ENCODE results near the gene PLEKHA6. TPM values are rescaled to one million over a fixed set of nuclear protein-coding genes. Genes with fewer than 3 reads are reported as not detected.

The PLEKHA6 gene
- total RNA-seq, 1 experiment from 2014 or later = not detected

DNA sequence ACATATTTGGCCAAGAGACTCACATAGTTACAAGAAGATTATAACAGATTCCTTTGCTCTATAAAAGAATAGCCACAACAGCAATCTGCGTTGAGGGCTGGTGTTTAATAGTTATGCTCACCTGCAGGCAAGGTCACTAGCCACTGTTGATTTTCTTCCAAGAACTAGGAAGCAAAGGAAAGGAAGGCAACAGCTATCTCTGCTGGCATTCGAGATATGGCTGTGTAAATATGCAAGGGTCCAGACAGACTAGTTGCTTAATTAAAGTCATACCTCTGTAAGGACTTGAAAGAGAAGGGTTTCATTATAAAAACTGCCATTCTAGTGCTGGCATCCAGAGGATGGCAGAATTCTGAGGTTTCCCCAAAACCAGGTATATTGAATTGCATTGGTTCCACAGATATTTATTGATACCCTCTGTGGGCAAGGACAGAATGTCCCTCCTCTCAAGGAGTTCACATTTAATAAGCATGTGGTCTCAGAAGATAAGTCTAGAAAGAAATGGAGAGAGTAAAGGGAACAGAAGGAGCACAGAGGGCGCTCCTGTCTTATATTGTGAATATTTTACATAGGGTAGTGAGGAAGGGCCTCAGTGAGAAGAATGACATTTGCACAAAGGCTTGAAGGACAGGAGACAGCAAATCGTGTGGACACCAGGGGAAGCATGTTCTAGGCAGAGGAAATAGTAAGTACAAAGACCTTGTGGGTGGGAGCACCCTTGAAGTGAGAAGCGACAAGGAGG, 23.6 kb upstream of the PLEKHA6 start:
- in situ Hi-C loops (cut with HindIII; ENCODE audit: low sequenced_read_pairs) = no loop called here

DNA sequence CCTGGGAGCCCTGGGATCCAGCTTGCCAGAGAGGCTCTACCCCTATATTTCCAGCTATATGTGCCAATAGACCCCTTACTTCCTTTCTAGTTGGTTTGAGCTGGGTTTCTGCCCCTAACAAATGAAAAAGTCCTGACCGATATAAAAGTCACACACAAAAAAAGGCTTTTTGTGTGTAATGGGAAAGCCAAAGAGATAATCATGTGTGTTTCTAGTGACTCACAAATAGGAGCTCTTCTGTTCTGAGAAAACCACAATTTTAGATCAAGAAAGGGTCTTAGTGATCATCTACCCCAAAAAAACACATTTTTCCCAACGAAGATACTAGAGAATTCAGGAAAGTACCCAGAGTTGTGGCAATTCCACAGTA, 23.0 kb upstream of the PLEKHA6 start:
- DNase-seq (ENCODE audit: low spot score) = no peak
- in situ Hi-C loops (cut with HindIII; ENCODE audit: low sequenced_read_pairs) = no loop called here

More for the DNA sequence above, 23.6 kb upstream of the PLEKHA6 start:
- DNase-seq (ENCODE audit: low spot score) = no peak

DNA sequence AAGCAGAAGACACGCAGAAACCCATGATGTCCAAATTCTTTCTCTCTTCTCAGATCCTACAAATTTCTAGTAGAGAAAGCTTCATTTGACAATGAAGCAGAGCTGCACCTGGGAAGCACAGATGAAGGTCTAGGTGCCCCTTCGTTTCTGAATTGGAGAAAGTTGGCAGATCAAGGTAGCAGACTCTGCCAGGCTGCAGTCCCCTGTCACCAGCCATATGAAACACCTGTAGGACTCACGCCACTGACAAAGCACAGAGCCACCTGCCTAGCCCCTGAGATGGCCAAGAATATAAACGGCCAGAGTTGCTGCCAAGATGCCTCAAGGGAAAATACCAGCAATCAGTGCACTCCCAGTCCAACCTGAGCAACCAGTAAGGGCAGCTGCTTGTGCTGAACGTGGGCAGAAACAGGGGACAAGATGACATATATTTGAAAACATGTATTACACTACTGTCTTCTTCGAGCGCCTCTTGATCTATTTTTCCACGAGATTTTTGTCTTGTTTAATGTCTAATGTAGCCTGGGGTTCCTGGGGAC, 20.6 kb upstream of the PLEKHA6 start:
- DNase-seq (ENCODE audit: low spot score) = no peak
- in situ Hi-C loops (cut with HindIII; ENCODE audit: low sequenced_read_pairs) = no loop called here

DNA sequence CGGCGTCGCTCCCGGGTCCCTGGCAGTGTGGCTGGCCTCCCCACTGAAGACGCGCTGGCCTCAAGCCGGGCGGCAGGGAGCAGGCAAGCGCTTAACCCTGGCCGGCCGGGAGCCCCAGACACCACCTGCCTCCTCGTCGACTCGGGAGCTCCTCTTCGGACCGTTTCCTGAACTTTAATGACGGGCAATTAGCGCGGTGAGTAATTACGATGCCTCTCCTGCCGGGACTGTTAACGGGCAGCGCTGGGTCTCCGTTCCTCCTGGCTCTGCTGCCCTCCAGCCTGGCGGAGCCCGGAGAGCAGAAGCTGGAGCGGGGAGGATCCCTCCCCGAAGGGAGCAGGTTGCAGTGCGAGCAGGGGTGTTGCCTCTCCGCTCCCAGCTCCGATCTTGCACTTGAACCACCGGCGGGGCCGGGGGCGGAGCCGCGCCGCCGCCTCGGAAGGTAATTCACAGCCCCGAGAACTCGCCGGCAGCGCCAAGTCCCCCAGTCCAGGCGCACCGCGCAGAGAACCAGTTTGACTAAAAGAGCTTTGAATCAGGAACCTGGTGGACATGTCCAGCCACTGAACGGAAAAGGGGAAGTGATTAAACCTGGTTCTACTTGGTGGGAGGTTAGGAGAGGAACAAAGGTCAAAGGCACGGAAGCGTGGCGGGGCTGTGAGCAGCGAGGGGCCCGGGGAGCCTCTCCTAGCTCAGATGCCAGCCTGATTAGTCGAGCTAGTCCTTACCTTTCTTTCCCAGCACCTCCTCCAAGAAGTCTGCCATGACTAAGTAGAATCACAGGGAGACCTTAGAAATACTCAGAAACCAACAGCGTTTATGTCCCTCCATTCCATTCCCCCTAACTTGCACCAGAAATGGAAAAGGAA, 18.3 kb upstream of the PLEKHA6 start:
- in situ Hi-C loops (cut with HindIII; ENCODE audit: low sequenced_read_pairs) = no loop called here
- DNase-seq (ENCODE audit: low spot score) = peak; percentile 29

DNA sequence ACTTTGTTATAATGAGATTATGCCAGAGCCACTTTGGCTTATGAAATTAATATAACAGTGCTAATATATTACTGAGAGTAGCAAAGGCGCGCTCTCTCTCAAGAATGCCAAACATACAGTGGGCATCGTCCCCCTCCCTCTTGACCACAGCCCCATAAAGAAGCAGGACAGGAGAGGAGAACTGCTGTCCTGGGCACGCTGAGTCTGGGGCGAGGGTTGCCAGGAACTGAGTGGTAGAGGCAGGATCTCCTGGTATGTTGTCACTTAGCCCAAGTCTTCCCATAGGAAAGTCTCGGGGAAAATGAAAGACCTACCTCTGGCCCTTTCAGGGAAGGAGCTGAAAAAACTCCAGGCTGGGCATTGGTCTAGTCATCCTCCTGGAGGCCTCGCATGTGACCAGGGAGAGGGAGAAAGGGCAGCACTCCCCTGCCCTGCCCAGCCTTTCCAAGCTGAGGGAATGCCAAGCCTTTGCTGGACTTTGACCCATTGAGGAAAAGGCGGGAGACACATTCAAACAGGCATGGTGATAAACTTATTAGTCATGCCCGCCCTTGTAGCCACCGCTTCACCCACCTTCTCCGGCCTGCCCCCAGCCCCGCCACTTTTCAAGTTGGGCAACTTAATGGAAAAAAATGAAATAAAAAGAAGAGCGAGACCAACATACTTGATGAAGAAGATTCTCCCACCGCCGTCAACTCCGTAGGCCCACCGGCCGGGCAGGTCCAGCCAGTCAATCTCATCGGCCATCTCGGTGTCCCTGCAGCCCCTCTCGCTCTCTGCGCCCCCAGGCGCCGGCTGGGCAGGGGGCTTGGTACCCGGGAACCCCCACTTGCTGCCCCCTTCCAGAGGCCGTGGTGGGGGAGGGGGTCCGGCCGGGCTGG, 17.4 kb upstream of the PLEKHA6 start:
- peak; percentile 23 for DNase-seq (ENCODE audit: low spot score)
- in situ Hi-C loops (cut with HindIII; ENCODE audit: low sequenced_read_pairs) = no loop called here

DNA sequence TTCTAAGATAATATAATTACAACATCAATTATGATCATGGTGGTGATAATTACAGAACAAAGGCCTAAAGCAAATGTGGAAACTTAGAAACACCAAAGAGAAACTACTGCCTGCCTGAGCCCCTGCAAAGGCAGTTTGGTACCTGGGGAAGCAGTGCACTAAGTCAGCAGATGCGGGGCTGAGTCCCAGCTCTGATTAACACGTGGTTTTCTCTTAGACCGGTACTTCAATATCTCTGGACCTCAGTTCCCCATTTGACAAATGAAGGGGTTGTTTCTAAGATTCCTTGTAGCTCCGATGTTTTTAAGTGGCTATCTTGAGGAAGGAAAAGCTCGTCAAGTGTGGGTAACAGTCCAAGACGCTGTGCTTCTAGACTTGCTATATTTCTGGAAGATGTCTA, 16.7 kb upstream of the PLEKHA6 start:
- in situ Hi-C loops (cut with HindIII; ENCODE audit: low sequenced_read_pairs) = no loop called here
- peak; percentile 27 for DNase-seq (ENCODE audit: low spot score)

DNA sequence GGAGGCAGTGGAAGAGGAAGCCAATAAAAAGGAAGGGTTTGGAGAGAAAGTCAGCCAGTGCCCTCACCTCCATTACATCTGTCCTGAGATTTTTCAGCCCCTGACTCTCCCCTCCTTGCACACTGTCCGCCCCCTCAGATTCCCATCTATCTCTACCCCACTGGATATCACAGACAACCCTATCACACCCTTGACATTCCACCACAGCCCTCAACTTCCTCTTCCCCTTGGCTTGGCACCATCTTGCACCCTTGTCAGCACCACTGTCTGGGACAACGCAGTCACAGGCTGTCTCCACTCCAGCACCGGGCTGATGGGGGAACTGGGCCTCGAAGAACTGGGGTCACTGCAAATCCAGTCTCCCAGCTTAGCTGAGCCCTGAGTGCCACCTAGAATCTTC, 14.2 kb upstream of the PLEKHA6 start:
- in situ Hi-C loops (cut with HindIII; ENCODE audit: low sequenced_read_pairs) = no loop called here
- DNase-seq (ENCODE audit: low spot score) = no peak

DNA sequence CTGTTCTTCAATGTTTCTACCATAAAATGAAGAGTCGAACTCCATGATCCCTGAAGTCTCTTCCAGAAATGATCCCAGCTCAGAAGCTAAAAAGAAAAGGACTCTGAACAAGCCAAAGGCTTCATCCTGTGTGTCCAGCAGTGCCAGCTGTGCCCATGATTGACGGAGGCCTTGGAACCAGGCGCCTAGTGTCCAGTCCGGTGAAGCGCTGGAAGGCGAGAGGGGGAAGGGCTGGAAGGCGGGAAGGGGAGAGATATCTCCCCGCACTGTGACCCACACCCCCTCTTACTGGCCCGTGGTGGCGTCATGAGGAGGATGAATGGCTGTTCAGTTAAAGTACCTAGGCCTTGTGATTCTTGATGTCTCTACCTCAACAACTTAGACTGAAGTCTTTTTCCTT, 10.4 kb upstream of the PLEKHA6 start:
- DNase-seq (ENCODE audit: low spot score) = no peak
- in situ Hi-C loops (cut with HindIII; ENCODE audit: low sequenced_read_pairs) = no loop called here

DNA sequence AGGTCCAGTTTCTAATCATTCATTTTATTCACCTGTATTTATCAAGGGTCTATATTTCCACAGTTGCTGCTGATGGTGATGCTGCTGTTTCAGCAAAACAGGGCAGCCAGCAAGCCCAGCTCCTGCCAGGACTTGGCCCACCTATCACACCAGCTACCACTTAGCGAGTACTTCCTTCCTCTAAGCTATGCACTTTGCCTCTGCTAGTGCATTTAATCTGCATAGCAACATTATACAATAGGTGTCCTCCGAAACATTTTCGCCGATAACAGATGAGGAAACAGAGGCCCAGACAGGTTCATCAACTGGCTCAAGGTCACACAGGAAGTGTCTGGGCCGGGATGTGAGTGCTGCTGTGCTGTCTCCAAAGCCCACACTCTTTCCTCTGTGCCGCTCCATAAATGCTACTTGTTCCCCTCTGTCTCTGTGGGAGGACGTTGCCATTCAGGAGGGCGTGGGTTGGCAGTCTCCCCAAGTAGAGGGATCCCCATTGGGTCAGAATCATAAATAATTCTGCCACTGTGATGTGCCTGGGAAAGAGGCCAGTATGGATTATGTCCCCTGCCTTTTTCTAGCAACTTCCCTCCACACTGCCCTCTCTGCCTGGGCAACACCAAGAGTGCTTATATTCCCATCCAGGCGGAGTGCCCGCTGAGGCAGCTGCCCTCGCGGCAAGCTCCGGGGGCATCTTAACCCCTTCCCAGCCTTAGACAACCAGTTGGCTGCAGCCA, 9.4 kb upstream of the PLEKHA6 start:
- in situ Hi-C loops (cut with HindIII; ENCODE audit: low sequenced_read_pairs) = no loop called here
- DNase-seq (ENCODE audit: low spot score) = peak; percentile 27

DNA sequence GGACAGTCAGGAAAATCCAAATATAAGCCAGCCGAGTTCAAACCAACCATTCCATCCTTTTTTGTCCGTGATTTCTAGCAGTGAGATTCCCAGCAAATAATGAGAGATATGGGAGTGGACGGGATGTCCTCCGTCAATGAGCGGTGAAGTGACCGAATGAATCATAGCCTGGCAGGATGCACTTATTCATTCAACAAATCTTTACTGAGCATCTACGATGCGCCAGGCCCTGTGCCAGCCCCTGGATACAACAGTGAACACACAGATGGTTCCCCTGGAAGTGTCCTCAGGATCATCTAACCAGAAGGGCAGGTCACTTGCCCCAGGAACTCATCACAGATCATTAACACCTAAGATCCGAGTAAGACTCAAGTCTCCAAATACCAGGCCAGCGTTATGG, 8.2 kb upstream of the PLEKHA6 start:
- DNase-seq (ENCODE audit: low spot score) = peak; percentile 19
- in situ Hi-C loops (cut with HindIII; ENCODE audit: low sequenced_read_pairs) = no loop called here

DNA sequence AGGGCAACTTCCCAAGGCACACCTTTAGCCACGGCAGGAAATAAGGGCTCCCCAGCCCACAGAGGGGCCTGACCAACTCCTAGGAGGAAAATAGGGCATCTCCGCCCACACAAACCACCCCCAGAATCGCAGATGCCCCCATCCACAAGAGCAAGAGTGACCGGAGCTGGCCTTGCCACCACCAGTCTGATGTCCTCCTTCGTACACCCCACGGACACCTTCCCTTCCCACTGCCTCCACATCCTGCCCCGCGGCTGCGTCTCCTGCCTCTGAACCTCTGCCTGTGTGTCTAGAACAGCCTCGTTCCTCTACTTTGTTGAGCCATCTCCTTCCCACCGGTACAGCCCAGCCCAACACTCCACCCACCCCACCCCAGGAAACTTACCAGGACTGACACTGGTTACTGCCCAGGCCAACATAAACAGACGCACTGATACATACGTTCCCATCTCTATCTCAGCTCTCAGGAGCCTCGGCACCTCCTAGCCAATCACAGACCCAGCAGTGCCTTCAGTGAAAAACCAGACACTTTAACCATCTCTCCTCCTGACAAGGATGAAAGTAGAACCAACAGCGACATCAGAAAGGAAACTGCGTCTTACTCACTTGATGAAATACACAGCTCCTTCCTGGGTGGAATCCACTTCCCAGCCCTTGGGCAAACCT, 7.6 kb upstream of the PLEKHA6 start:
- DNase-seq (ENCODE audit: low spot score) = no peak
- in situ Hi-C loops (cut with HindIII; ENCODE audit: low sequenced_read_pairs) = no loop called here

DNA sequence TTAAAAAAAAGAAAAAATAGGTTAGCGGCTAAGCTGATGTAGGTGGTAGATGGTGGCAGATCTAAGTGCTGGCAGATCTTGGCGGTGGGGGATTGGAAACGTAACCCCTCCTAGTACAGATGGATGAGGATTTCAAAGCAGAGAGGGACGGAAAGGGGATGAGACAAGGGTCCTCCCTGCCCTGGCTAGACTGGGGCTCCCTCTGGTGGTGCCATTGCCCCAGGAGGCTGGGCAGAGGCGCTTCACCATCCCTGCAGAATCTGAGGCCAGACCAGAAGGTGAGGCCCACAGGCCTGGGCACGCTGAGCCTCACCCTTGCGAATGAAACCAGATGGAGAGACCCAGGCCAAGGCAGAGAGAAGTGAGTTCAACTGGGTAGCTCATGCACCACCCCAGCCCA, 7.0 kb upstream of the PLEKHA6 start:
- in situ Hi-C loops (cut with HindIII; ENCODE audit: low sequenced_read_pairs) = no loop called here
- DNase-seq (ENCODE audit: low spot score) = no peak

DNA sequence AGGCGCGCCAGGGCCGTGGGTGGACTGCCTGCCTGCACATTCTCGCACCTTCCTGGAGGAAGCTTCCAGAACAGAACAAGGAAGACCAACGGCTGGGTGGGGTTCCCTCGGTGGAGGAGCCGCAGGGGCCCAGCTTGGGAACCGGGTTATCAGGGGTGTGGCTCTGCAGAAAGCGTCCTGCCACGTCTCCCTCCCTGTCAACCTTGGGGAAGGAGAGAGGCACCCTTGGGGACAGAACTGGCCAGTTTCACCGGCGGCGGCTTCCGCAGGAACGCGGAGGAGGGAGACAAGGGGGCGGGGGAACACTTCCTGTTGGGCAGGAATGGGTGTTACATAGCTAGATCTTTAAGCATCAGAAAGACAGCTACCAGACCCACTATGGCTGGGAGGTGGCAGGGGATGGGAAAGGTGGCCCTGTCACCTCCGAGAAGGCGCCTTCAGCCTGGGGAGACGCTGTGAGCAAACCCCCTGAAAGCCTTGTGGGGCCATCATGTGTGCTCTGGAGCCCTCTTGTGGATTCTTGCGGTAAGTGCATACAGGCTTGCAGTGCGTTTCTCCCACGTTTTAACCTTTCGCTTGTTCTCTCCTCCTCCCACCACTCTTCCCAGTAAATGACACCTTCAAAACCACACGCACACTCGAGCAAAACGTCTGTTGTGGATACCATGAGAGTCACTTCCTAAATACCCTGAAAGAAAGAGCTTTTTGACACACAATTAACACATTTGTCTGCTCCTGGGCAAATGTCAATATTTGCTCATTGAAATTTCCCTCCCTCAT, 3.8 kb upstream of the PLEKHA6 start:
- in situ Hi-C loops (cut with HindIII; ENCODE audit: low sequenced_read_pairs) = no loop called here

DNA sequence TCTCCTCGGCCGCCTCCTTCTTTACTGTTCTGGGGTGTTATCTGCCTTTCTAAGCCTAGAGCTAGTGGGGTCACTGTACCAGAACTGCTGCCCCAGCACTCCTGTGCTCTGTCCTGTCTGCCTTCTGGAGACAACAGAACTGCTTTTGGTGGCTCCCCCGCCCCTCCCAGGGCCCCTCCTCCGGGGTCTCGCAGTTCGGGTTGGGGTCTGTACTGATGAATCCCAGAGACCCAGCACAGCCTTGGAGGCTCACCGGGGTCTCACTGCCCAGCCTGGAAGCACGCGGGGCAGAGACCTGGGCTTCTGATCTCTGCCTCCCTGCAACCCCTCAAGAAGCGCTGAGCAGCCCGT, 3.2 kb upstream of the PLEKHA6 start:
- DNase-seq (ENCODE audit: low spot score) = no peak
- in situ Hi-C loops (cut with HindIII; ENCODE audit: low sequenced_read_pairs) = no loop called here

More for the DNA sequence above, 3.8 kb upstream of the PLEKHA6 start:
- DNase-seq (ENCODE audit: low spot score) = peak; percentile 87

DNA sequence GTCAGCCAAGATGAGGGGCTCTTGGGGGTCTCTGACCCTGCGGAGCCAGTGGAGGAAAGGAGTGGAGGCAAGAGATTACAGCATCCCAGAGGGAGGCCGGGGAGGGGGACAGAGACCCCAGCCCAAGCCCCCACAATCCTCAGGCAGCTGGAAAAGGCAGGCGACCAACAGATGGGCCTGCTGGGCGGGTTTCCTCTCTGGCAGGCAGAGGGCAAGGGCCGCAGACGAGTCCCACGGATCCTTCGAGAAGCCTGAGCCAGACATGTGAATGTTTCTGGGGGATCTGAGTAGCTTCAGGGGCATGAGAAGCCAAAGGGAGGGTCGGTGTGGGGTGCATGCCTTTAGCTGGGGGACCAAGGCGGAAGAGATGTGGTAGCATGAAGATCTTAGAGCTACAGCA, 2.1 kb upstream of the PLEKHA6 start:
- DNase-seq (ENCODE audit: low spot score) = peak; percentile 57
- in situ Hi-C loops (cut with HindIII; ENCODE audit: low sequenced_read_pairs) = no loop called here

DNA sequence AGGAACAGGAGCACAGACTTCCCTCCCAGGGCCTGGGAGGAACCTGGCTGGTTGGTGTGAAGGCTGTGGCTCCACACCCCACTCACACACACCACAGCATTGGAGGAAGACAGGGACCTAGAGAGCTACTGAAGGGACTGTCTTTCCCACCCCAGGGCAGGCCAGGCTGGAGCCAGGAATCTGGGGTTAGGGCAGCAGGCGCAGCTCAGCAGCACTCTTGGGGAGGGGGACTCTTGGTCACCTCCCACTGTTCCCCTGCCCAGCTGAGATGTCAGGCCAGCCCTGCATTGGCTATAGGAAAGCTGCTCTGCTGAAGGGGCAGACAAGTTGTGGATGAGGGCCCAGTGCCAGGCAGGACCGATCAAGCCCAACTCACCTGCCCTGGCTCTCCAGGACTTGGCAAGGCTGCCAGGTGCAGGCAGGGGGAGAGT, 1.6 kb upstream of the PLEKHA6 start:
- in situ Hi-C loops (cut with HindIII; ENCODE audit: low sequenced_read_pairs) = no loop called here

DNA sequence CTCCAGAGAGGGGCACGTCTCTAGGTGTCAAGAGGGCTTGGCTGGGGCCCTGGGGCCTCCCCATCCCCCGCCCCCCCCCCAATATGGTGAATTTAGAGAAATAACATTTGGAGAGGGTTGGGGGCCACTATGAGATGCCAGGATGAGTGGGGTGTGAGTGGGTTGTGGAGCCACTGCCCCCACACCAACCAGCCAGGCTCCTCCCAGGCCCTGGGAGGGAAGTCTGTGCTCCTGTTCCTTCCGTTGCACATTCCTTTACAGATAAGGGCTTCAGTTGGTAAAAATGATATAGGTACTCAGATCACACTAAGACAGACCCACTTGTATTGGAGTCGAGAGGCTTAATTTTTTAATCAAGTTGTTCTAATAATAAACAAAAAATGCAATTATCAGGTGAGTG, 585 bp upstream of the PLEKHA6 start:
- DNase-seq (ENCODE audit: low spot score) = no peak
- in situ Hi-C loops (cut with HindIII; ENCODE audit: low sequenced_read_pairs) = no loop called here

More for the DNA sequence above, 1.6 kb upstream of the PLEKHA6 start:
- DNase-seq (ENCODE audit: low spot score) = peak; percentile 72

DNA sequence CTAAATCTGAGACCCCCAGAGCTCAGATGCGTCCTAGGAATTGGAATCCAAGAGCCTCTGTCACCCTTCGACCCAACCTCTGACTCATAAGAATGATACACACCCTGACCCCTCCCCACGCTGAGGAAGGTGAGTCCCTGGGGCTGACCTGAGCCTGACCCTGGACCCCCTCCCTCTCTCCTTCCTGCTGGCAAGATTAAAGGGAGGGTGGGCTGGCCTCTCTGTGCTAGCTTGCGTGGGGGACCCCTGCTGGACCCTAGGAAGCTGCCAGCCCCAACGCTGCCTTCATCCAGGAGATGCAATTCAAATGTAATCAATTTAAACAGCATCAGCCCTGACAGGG, 627 bp downstream of the PLEKHA6 start:
- DNase-seq (ENCODE audit: low spot score) = no peak
- in situ Hi-C loops (cut with HindIII; ENCODE audit: low sequenced_read_pairs) = no loop called here
